ENCODE results near the gene CPT1B. TPM values are rescaled to one million over a fixed set of nuclear protein-coding genes. Genes with fewer than 3 reads are reported as not detected.

Gene CPT1B
- total and polyA plus RNA-seq, 2 donors (not counting 1 experiment from before 2014, with no cell fraction given): 0.82 to 4.8 TPM

DNA sequence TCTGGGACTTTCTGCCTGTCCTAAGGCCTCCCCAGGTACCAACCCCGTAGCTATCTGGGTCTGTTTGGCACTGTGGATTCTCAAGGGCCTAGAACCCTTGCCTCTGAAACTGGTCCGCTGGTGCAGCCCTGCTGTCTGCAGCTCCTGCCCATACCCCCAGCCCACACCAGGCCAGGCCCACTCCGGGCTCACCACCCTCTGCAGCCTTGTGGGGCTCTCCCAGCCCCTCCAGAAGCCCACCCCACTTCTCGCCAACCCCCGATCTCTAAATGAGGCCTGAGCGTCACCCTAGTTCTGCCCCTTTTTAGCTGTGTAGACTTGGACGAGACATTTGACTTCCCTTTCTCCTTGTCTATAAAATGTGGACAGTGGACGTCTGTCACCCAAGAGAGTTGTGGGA is 27.8 kb downstream of the CPT1B start:
- no peaks in the 10 kb centered on the region for H3K36me3 ChIP-seq (ENCODE audit: control insufficient read depth, insufficient read depth, low read length)
- no peak for DNase-seq (ENCODE audit: low read depth in 2 of 2)
- H3K9ac ChIP-seq (ENCODE audit: insufficient read depth, low read length): no peak overlapping the region
- H3K79me2 ChIP-seq (ENCODE audit: control insufficient read depth, insufficient read depth, low read length): no peaks in the 10 kb centered on the region
- no peaks in the 10 kb centered on the region for H3K4me1 ChIP-seq (ENCODE audit: control insufficient read depth, extremely low read depth, insufficient read depth, low read length)
- H2AFZ ChIP-seq (ENCODE audit: low read length): no peak overlapping the region
- no peak overlapping the region for H3K4me2 ChIP-seq (ENCODE audit: extremely low read depth, insufficient read depth, low read length)
- no peak overlapping the region for H3K4me3 ChIP-seq (replicated peaks in 1 of 4; ENCODE audit: control extremely low read depth in 1 of 4, insufficient read depth in 1 of 4, low read depth in 3 of 4, low read length in 4 of 4)
- no peak overlapping the region for H3K27ac ChIP-seq (ENCODE audit: insufficient read depth, low read length)
- peaks cover 27% of the 10 kb centered on the region for H3K27me3 ChIP-seq (ENCODE audit: control insufficient read depth, insufficient read depth, low read length)
- H3K9me3 ChIP-seq (ENCODE audit: control insufficient read depth, insufficient read depth, low read depth, low read length): no peaks in the 10 kb centered on the region
- H4K20me1 ChIP-seq (ENCODE audit: control insufficient read depth, extremely low read depth, insufficient read depth, low read length): no peaks in the 10 kb centered on the region
- no peak for TF ChIP-seq EZH2 (IDR thresholded peaks at IDR 0.05; ENCODE audit: low read length, missing control alignments)
- TF ChIP-seq, protein P1, sequence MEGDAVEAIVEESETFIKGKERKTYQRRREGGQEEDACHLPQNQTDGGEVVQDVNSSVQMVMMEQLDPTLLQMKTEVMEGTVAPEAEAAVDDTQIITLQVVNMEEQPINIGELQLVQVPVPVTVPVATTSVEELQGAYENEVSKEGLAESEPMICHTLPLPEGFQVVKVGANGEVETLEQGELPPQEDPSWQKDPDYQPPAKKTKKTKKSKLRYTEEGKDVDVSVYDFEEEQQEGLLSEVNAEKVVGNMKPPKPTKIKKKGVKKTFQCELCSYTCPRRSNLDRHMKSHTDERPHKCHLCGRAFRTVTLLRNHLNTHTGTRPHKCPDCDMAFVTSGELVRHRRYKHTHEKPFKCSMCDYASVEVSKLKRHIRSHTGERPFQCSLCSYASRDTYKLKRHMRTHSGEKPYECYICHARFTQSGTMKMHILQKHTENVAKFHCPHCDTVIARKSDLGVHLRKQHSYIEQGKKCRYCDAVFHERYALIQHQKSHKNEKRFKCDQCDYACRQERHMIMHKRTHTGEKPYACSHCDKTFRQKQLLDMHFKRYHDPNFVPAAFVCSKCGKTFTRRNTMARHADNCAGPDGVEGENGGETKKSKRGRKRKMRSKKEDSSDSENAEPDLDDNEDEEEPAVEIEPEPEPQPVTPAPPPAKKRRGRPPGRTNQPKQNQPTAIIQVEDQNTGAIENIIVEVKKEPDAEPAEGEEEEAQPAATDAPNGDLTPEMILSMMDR (conservative IDR thresholded peaks at IDR 0.05 in 1 of 2, IDR thresholded peaks at IDR 0.05 in 1 of 2; ENCODE audit: low read depth in 1 of 2, low read length in 2 of 2): no peak

DNA sequence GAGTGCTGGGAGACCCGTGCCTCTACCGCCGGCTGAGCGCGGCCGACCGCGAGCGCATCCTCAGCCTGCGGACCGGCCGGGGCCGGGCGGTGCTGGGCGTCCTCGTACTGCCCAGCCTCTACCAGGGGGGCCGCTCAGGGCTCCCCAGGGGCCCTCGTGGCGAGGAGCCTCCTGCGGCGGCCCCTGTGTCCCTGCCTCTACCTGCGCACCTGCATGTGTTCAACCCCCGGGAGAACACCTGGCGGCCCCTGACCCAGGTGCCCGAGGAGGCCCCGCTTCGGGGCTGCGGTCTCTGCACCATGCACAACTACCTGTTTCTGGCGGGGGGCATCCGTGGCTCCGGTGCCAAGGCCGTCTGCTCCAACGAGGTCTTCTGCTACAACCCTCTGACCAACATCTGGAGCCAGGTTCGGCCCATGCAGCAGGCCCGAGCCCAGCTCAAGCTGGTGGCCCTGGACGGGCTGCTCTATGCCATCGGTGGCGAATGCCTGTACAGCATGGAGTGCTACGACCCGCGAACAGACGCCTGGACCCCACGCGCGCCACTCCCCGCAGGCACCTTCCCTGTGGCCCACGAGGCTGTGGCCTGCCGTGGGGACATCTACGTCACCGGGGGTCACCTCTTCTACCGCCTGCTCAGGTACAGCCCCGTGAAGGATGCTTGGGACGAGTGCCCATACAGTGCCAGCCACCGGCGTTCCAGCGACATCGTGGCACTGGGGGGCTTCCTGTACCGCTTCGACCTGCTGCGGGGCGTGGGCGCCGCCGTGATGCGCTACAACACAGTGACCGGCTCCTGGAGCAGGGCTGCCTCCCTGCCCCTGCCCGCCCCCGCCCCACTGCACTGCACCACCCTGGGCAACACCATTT is 29.1 kb downstream of the CPT1B start:
- peaks cover 2% of the 10 kb centered on the region for H3K4me1 ChIP-seq (ENCODE audit: control insufficient read depth, extremely low read depth, insufficient read depth, low read length)
- H3K4me2 ChIP-seq (ENCODE audit: extremely low read depth, insufficient read depth, low read length): no peak overlapping the region
- no peak overlapping the region for H3K9ac ChIP-seq (ENCODE audit: insufficient read depth, low read length)
- TF ChIP-seq, protein P1 (conservative IDR thresholded peaks at IDR 0.05 in 1 of 2, IDR thresholded peaks at IDR 0.05 in 1 of 2; ENCODE audit: low read depth in 1 of 2, low read length in 2 of 2): no peak
- TF ChIP-seq EZH2 (IDR thresholded peaks at IDR 0.05; ENCODE audit: low read length, missing control alignments): no peak
- H3K36me3 ChIP-seq (ENCODE audit: control insufficient read depth, insufficient read depth, low read length): no peaks in the 10 kb centered on the region
- H3K79me2 ChIP-seq (ENCODE audit: control insufficient read depth, insufficient read depth, low read length): no peaks in the 10 kb centered on the region
- H3K9me3 ChIP-seq (ENCODE audit: control insufficient read depth, insufficient read depth, low read depth, low read length): no peaks in the 10 kb centered on the region
- H3K4me3 ChIP-seq (replicated peaks in 1 of 4; ENCODE audit: control extremely low read depth in 1 of 4, insufficient read depth in 1 of 4, low read depth in 3 of 4, low read length in 4 of 4): peak overlapping the region in 1 of 4 experiments; percentile 4
- H2AFZ ChIP-seq (ENCODE audit: low read length): no peak overlapping the region
- H3K27me3 ChIP-seq (ENCODE audit: control insufficient read depth, insufficient read depth, low read length): peaks cover 33% of the 10 kb centered on the region
- no peak for DNase-seq (ENCODE audit: low read depth in 2 of 2)
- H3K27ac ChIP-seq (ENCODE audit: insufficient read depth, low read length): no peak overlapping the region
- no peaks in the 10 kb centered on the region for H4K20me1 ChIP-seq (ENCODE audit: control insufficient read depth, extremely low read depth, insufficient read depth, low read length)

DNA sequence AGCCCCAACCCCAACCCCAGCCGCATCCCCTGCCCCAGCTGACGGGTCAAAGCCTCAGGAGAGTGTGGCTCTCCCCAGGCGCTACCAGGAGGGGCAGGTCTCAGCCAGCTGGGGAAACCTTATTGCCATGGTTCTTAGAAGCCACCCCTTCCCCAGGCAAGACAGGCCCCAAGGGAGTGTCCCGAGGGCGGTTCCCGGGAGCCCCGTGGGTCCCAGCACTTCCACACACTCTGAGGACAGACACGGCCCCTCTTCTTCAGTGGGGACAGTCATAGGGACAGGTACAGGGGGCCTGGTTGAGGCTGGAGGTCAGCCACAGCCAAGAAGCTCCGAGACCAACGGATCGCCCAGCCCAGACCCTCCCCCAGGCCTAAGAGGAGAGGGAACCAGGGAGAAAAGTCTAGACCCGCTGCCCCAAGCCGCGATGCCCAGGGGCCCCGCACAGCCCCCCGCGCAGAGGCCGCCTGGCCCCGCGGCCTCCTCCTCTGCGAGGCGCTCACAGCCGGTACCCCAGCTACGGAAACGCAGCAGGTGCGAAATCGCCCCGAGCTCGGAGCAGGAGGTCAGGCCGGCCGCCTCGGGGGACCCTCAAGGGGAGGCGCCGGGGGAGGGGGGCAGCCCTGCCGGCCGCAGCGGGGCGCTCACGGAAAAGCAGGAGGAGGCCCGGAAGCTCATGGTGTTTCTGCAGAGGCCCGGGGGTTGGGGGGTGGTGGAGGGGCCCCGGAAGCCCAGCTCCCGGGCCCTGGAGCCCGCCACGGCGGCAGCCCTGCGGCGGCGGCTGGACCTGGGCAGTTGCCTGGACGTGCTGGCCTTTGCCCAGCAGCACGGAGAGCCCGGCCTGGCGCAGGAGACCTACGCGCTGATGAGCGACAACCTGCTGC is 29.9 kb downstream of the CPT1B start:
- TF ChIP-seq, protein P1 (conservative IDR thresholded peaks at IDR 0.05 in 1 of 2, IDR thresholded peaks at IDR 0.05 in 1 of 2; ENCODE audit: low read depth in 1 of 2, low read length in 2 of 2): no peak
- peak; percentile 77 for TF ChIP-seq EZH2 (IDR thresholded peaks at IDR 0.05; ENCODE audit: low read length, missing control alignments)
- Histone ChIP-seq H3K79me2 (ENCODE audit: control insufficient read depth, insufficient read depth, low read length) (no peaks in the 10 kb centered on the region), H3K9me3 (ENCODE audit: control insufficient read depth, insufficient read depth, low read depth, low read length) (no peaks in the 10 kb centered on the region), H4K20me1 (ENCODE audit: control insufficient read depth, extremely low read depth, insufficient read depth, low read length) (no peaks in the 10 kb centered on the region), H3K4me3 (replicated peaks in 1 of 4; ENCODE audit: control extremely low read depth in 1 of 4, insufficient read depth in 1 of 4, low read depth in 3 of 4, low read length in 4 of 4) (peak overlapping the region in 1 of 4 experiments; percentile 4), H2AFZ (ENCODE audit: low read length) (no peak overlapping the region), H3K4me1 (ENCODE audit: control insufficient read depth, extremely low read depth, insufficient read depth, low read length) (peaks cover 2% of the 10 kb centered on the region), H3K36me3 (ENCODE audit: control insufficient read depth, insufficient read depth, low read length) (no peaks in the 10 kb centered on the region), H3K4me2 (ENCODE audit: extremely low read depth, insufficient read depth, low read length) (no peak overlapping the region), H3K9ac (ENCODE audit: insufficient read depth, low read length) (no peak overlapping the region), H3K27ac (ENCODE audit: insufficient read depth, low read length) (no peak overlapping the region), H3K27me3 (ENCODE audit: control insufficient read depth, insufficient read depth, low read length) (peaks cover 33% of the 10 kb centered on the region)
- DNase-seq (ENCODE audit: low read depth in 2 of 2): no peak
